Measurements from ENCODE around the gene TNFRSF12A.
"Not testable (repeated sequence)": the region's sequence is repeated elsewhere in the genome, so short reads cannot be mapped to it uniquely, and the experiment has no call there.

TNFRSF12A gene

GRCh38 chr16:3060339-3061127 is 40.4 kb downstream of the TNFRSF12A start:
- H3K27me3 ChIP-seq (ENCODE audit: control insufficient read depth, insufficient read depth, low read length), result no peaks in the 10 kb centered on the region; the same call in 1 of the 2 replicates
- H3K36me3 ChIP-seq (ENCODE audit: control insufficient read depth, insufficient read depth, low read length), result no peaks in the 10 kb centered on the region
- no peak overlapping the region for H3K9ac ChIP-seq (ENCODE audit: low read depth, low read length)
- H3K4me3 ChIP-seq (ENCODE audit: low read depth, low read length), result no peak overlapping the region
- H3K4me1 ChIP-seq (ENCODE audit: control insufficient read depth, insufficient read depth, low read length), result peaks cover 14% of the 10 kb centered on the region; the same call in 1 of the 2 replicates
- no peak overlapping the region for H3K27ac ChIP-seq (ENCODE audit: low read depth, low read length)
- H3K9me3 ChIP-seq (ENCODE audit: control insufficient read depth, insufficient read depth, low read length), result no peaks in the 10 kb centered on the region

- no peak overlapping the region for H3K9ac ChIP-seq (ENCODE audit: low read depth, low read length)
- no peaks in the 10 kb centered on the region for H3K9me3 ChIP-seq (ENCODE audit: control insufficient read depth, insufficient read depth, low read length)
- no peaks in the 10 kb centered on the region; the same call in 1 of the 2 replicates for H3K27me3 ChIP-seq (ENCODE audit: control insufficient read depth, insufficient read depth, low read length)
- H3K27ac ChIP-seq (ENCODE audit: low read depth, low read length), result no peak overlapping the region
- no peak overlapping the region for H3K4me3 ChIP-seq (ENCODE audit: low read depth, low read length)
- H3K36me3 ChIP-seq (ENCODE audit: control insufficient read depth, insufficient read depth, low read length), result no peaks in the 10 kb centered on the region
- H3K4me1 ChIP-seq (ENCODE audit: control insufficient read depth, insufficient read depth, low read length), result peaks cover 16% of the 10 kb centered on the region; the same call in 1 of the 2 replicates
Measured at GRCh38 chr16:3062553-3062952, 42.4 kb downstream of the TNFRSF12A start.

GRCh38 chr16:3063625-3064386 is 43.6 kb downstream of the TNFRSF12A start:
- Histone ChIP-seq H3K4me3 (ENCODE audit: low read depth, low read length) (no peak overlapping the region), H3K27me3 (ENCODE audit: control insufficient read depth, insufficient read depth, low read length) (no peaks in the 10 kb centered on the region; the same call in 1 of the 2 replicates), H3K9me3 (ENCODE audit: control insufficient read depth, insufficient read depth, low read length) (no peaks in the 10 kb centered on the region), H3K27ac (ENCODE audit: low read depth, low read length) (peak overlapping the region; percentile 37), H3K4me1 (ENCODE audit: control insufficient read depth, insufficient read depth, low read length) (peaks cover 16% of the 10 kb centered on the region; the same call in 1 of the 2 replicates), H3K36me3 (ENCODE audit: control insufficient read depth, insufficient read depth, low read length) (no peaks in the 10 kb centered on the region), H3K9ac (ENCODE audit: low read depth, low read length) (no peak overlapping the region; the same call in 1 of the 2 replicates)

GRCh38 chr16:3065069-3065741 is 45.0 kb downstream of the TNFRSF12A start, which contains the start of gene IL32:
Gene IL32 (plus strand): TSS chr16:3065640. CDS start chr16:3065812, 172 bp downstream.
- Histone ChIP-seq H3K27me3 (ENCODE audit: control insufficient read depth, insufficient read depth, low read length) (no peaks in the 10 kb centered on the region; the same call in 1 of the 2 replicates), H3K9ac (ENCODE audit: low read depth, low read length) (no peak within 1 kb of the TSS), H3K4me3 (ENCODE audit: low read depth, low read length) (no peak within 1 kb of the TSS), H3K27ac (ENCODE audit: low read depth, low read length) (peak within 1 kb of the TSS; percentile 22), H3K4me1 (ENCODE audit: control insufficient read depth, insufficient read depth, low read length) (peaks cover 9% of the 10 kb centered on the region; the same call in 1 of the 2 replicates), H3K36me3 (ENCODE audit: control insufficient read depth, insufficient read depth, low read length) (no peaks in the 10 kb centered on the region), H3K9me3 (ENCODE audit: control insufficient read depth, insufficient read depth, low read length) (no peaks in the 10 kb centered on the region)

GRCh38 chr16:3065742-3066439 is 45.7 kb downstream of the TNFRSF12A start:
- Histone ChIP-seq H3K9ac (ENCODE audit: low read depth, low read length) (no peak overlapping the region), H3K4me3 (ENCODE audit: low read depth, low read length) (no peak overlapping the region), H3K27me3 (ENCODE audit: control insufficient read depth, insufficient read depth, low read length) (no peaks in the 10 kb centered on the region), H3K27ac (ENCODE audit: low read depth, low read length) (no peak overlapping the region), H3K9me3 (ENCODE audit: control insufficient read depth, insufficient read depth, low read length) (no peaks in the 10 kb centered on the region), H3K4me1 (ENCODE audit: control insufficient read depth, insufficient read depth, low read length) (peaks cover 9% of the 10 kb centered on the region; the same call in 1 of the 2 replicates), H3K36me3 (ENCODE audit: control insufficient read depth, insufficient read depth, low read length) (no peaks in the 10 kb centered on the region)

GRCh38 chr16:3066440-3066748 is 46.2 kb downstream of the TNFRSF12A start:
- H3K27me3 ChIP-seq (ENCODE audit: control insufficient read depth, insufficient read depth, low read length), result no peaks in the 10 kb centered on the region
- no peaks in the 10 kb centered on the region for H3K36me3 ChIP-seq (ENCODE audit: control insufficient read depth, insufficient read depth, low read length)
- no peak overlapping the region for H3K4me3 ChIP-seq (ENCODE audit: low read depth, low read length)
- no peak overlapping the region for H3K27ac ChIP-seq (ENCODE audit: low read depth, low read length)
- no peak overlapping the region for H3K9ac ChIP-seq (ENCODE audit: low read depth, low read length)
- H3K9me3 ChIP-seq (ENCODE audit: control insufficient read depth, insufficient read depth, low read length), result no peaks in the 10 kb centered on the region
- peaks cover 9% of the 10 kb centered on the region; the same call in 1 of the 2 replicates for H3K4me1 ChIP-seq (ENCODE audit: control insufficient read depth, insufficient read depth, low read length)

- no peak overlapping the region for H3K9ac ChIP-seq (ENCODE audit: low read depth, low read length)
- H3K4me3 ChIP-seq (ENCODE audit: low read depth, low read length), result no peak overlapping the region
- no peaks in the 10 kb centered on the region for H3K9me3 ChIP-seq (ENCODE audit: control insufficient read depth, insufficient read depth, low read length)
- no peak overlapping the region for H3K27ac ChIP-seq (ENCODE audit: low read depth, low read length)
- no peaks in the 10 kb centered on the region for H3K27me3 ChIP-seq (ENCODE audit: control insufficient read depth, insufficient read depth, low read length)
- H3K36me3 ChIP-seq (ENCODE audit: control insufficient read depth, insufficient read depth, low read length), result no peaks in the 10 kb centered on the region
- H3K4me1 ChIP-seq (ENCODE audit: control insufficient read depth, insufficient read depth, low read length), result peaks cover 9% of the 10 kb centered on the region; the same call in 1 of the 2 replicates
Measured at GRCh38 chr16:3068487-3068886, 48.3 kb downstream of the TNFRSF12A start.

GRCh38 chr16:3069146-3069545 is 49.0 kb downstream of the TNFRSF12A start:
- not testable (repeated sequence) for H3K27me3 ChIP-seq (ENCODE audit: control insufficient read depth, insufficient read depth, low read length); H3K36me3 ChIP-seq (ENCODE audit: control insufficient read depth, insufficient read depth, low read length); H3K9ac ChIP-seq (ENCODE audit: low read depth, low read length); H3K27ac ChIP-seq (ENCODE audit: low read depth, low read length); H3K9me3 ChIP-seq (ENCODE audit: control insufficient read depth, insufficient read depth, low read length); H3K4me1 ChIP-seq (ENCODE audit: control insufficient read depth, insufficient read depth, low read length); H3K4me3 ChIP-seq (ENCODE audit: low read depth, low read length)

GRCh38 chr16:3070608-3071111 is 50.5 kb downstream of the TNFRSF12A start:
- H3K4me3 ChIP-seq (ENCODE audit: low read depth, low read length), result no peak overlapping the region
- H3K27ac ChIP-seq (ENCODE audit: low read depth, low read length), result no peak overlapping the region
- no peak overlapping the region for H3K9ac ChIP-seq (ENCODE audit: low read depth, low read length)
- H3K4me1 ChIP-seq (ENCODE audit: control insufficient read depth, insufficient read depth, low read length), result peaks cover under 1% of the 10 kb centered on the region; the same call in 1 of the 2 replicates
- no peaks in the 10 kb centered on the region for H3K36me3 ChIP-seq (ENCODE audit: control insufficient read depth, insufficient read depth, low read length)
- no peaks in the 10 kb centered on the region for H3K27me3 ChIP-seq (ENCODE audit: control insufficient read depth, insufficient read depth, low read length)
- no peaks in the 10 kb centered on the region for H3K9me3 ChIP-seq (ENCODE audit: control insufficient read depth, insufficient read depth, low read length)

- Histone ChIP-seq H3K27ac (ENCODE audit: low read depth, low read length) (no peak overlapping the region), H3K4me3 (ENCODE audit: low read depth, low read length) (no peak overlapping the region), H3K36me3 (ENCODE audit: control insufficient read depth, insufficient read depth, low read length) (no peaks in the 10 kb centered on the region), H3K4me1 (ENCODE audit: control insufficient read depth, insufficient read depth, low read length) (no peaks in the 10 kb centered on the region), H3K9ac (ENCODE audit: low read depth, low read length) (no peak overlapping the region), H3K9me3 (ENCODE audit: control insufficient read depth, insufficient read depth, low read length) (no peaks in the 10 kb centered on the region), H3K27me3 (ENCODE audit: control insufficient read depth, insufficient read depth, low read length) (no peaks in the 10 kb centered on the region)
Measured at GRCh38 chr16:3071655-3072054, 51.5 kb downstream of the TNFRSF12A start.

Measured in HUES48 (cell line).